OCI-LY1 (cell line): Measurements from ENCODE around the gene EXOC7.

Experiments
- H2AFZ ChIP-seq: fragments of 200-600 bp; sonication (generic), shearing (Covaris generic); 2 replicates; pipeline ENCODE4 v1.6.0; 2014; ENCODE audit warnings: antibody characterized with exemption, mild to moderate bottlenecking, low read length
- H3F3A ChIP-seq: fragments of 200-600 bp; sonication (generic), shearing (Covaris generic); 2 replicates; pipeline ENCODE4 v1.6.0; 2014; ENCODE audit warnings: mild to moderate bottlenecking, antibody characterized with exemption, low read length, moderate library complexity; ENCODE audit not compliant: insufficient read depth
- H3K27ac ChIP-seq: fragments of 200-600 bp; sonication (generic); 2 replicates; pipeline ENCODE4 v1.5.1; 2014; ENCODE audit warnings: low read length, mixed run types, mild to moderate bottlenecking, low read depth; ENCODE audit not compliant: poor library complexity, severe bottlenecking
- H3K27me3 ChIP-seq: fragments of 200-600 bp; sonication (generic); 2 replicates; pipeline ENCODE4 v1.6.0; 2014; ENCODE audit warnings: antibody characterized with exemption, mild to moderate bottlenecking, low read length, moderate library complexity; ENCODE audit not compliant: insufficient read depth
- H3K36me3 ChIP-seq: fragments of 200-600 bp; sonication (generic); 2 replicates; pipeline ENCODE4 v1.6.1; 2014; ENCODE audit warnings: mild to moderate bottlenecking, antibody characterized with exemption, low read length, moderate library complexity, mixed read lengths; ENCODE audit not compliant: insufficient read depth
- H3K4me1 ChIP-seq: fragments of 200-600 bp; sonication (generic); 2 replicates; pipeline ENCODE4 v1.5.1; 2014; ENCODE audit warnings: mild to moderate bottlenecking, low read length, moderate library complexity; ENCODE audit not compliant: insufficient read depth, severe bottlenecking
- H3K4me2 ChIP-seq: fragments of 200-600 bp; sonication (generic), shearing (Covaris generic); 2 replicates; pipeline ENCODE4 v1.6.1; 2014; ENCODE audit warnings: low read length
- H3K4me3 ChIP-seq: fragments of 200-600 bp; sonication (generic); 2 replicates; pipeline ENCODE4 v1.5.1; 2014; ENCODE audit warnings: low read length, low read depth, mild to moderate bottlenecking, mixed read lengths; ENCODE audit not compliant: poor library complexity, severe bottlenecking
- H3K79me2 ChIP-seq: fragments of 200-600 bp; shearing (Covaris generic); 2 replicates; pipeline ENCODE4 v1.6.1; 2016; ENCODE audit warnings: mixed run types, low read length, mixed read lengths; ENCODE audit not compliant: insufficient read depth
- H3K9ac ChIP-seq: fragments of 200-600 bp; sonication (generic), shearing (Covaris generic); 2 replicates; pipeline ENCODE4 v1.6.1; 2014; ENCODE audit warnings: mild to moderate bottlenecking, low read length, mixed read lengths
- H3K9me2 ChIP-seq: fragments of 200-600 bp; sonication (generic), shearing (Covaris generic); 2 replicates; pipeline ENCODE4 v1.6.1; 2014; ENCODE audit warnings: low read depth, mild to moderate bottlenecking, low read length, mixed read lengths
- H3K9me3 ChIP-seq: fragments of 200-600 bp; shearing (Covaris generic); 2 replicates; pipeline ENCODE4 v1.6.1; 2014; ENCODE audit warnings: low read length, mixed read lengths
- H4K20me1 ChIP-seq: fragments of 200-600 bp; sonication (generic), shearing (Covaris generic); 2 replicates; pipeline ENCODE4 v1.6.0; 2016; ENCODE audit warnings: mild to moderate bottlenecking, low read length; ENCODE audit not compliant: insufficient read depth
- CTCF ChIP-seq: fragments of 200-600 bp; sonication (generic), shearing (Covaris generic); IDR thresholded peaks from 2 replicates; pipeline ENCODE4 v1.5.1; 2017; ENCODE audit warnings: mild to moderate bottlenecking, antibody characterized with exemption, low read length, moderate library complexity, mixed read lengths
- EZH2 ChIP-seq: fragments of 200-600 bp; sonication (generic), shearing (Covaris generic); IDR thresholded peaks from 2 replicates; pipeline ENCODE4 v1.8.0; 2017; ENCODE audit warnings: borderline replicate concordance, mixed run types, mild to moderate bottlenecking, antibody characterized with exemption, low read length, moderate library complexity, mixed read lengths

The EXOC7 gene

GRCh38 chr17:76137001-76137350 is 33.4 kb upstream of the EXOC7 start:
- Histone ChIP-seq H3K79me2 (no peaks in the 10 kb centered on the region), H3K36me3 (no peaks in the 10 kb centered on the region), H3K4me2 (no peak overlapping the region), H3K27ac (no peak overlapping the region), H3K9me2 (no peaks in the 10 kb centered on the region), H2AFZ (no peak overlapping the region), H3K9me3 (no peaks in the 10 kb centered on the region), H3K27me3 (peaks cover 3% of the 10 kb centered on the region; the same call in 1 of the 2 replicates), H4K20me1 (no peaks in the 10 kb centered on the region), H3F3A (no peaks in the 10 kb centered on the region), H3K4me1 (peaks cover 4% of the 10 kb centered on the region), H3K9ac (no peak overlapping the region), H3K4me3 (no peak overlapping the region)
- TF ChIP-seq CTCF (no peak), EZH2 (no peak)

DNA sequence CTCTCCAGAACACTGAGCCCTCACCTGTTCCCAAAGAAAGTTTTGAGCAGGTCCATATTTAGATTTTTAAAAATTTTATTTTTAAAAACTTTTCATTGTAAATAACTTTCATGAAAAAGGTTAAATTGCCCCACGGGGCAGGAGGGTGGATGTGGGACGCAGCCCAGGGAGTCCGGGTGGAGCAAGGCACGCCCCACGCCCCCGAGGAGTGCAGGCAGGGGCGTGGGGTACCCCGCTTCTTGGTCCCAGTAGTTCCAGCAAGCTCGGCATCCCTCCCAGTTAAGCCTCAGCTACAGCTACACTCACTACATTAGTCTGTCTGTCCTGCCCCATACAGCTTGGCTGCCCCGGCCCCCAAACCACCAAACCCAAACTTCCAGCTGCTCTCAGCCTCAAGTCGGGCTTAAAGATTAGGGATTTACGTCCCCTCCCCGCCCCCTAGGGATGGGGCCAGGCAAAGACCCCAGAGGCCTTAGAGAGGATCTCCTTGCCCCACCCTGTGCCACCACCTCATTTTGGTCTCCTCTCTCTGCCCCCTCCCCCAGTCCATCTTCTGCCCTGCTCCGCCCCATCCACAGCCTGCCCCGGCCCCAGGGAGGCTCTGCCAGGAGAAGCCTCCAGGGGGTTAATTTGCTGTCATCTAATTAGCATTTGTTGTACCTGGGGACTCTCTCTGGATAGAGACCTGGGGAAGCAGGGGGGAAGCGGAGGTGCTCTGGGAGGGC is 32.9 kb upstream of the EXOC7 start:
- Histone ChIP-seq H3K4me3 (no peak overlapping the region), H3F3A (no peaks in the 10 kb centered on the region), H3K9me2 (no peaks in the 10 kb centered on the region), H3K27ac (no peak overlapping the region), H4K20me1 (no peaks in the 10 kb centered on the region), H2AFZ (no peak overlapping the region), H3K9ac (no peak overlapping the region), H3K4me2 (no peak overlapping the region), H3K27me3 (peaks cover 7% of the 10 kb centered on the region), H3K4me1 (peaks cover 2% of the 10 kb centered on the region), H3K9me3 (no peaks in the 10 kb centered on the region), H3K36me3 (no peaks in the 10 kb centered on the region), H3K79me2 (no peaks in the 10 kb centered on the region)
- TF ChIP-seq EZH2: no peak
- TF ChIP-seq CTCF: no peak

GRCh38 chr17:76135810-76136188 is 32.2 kb upstream of the EXOC7 start:
- no peak overlapping the region for H2AFZ ChIP-seq
- H3K79me2 ChIP-seq: no peaks in the 10 kb centered on the region
- no peaks in the 10 kb centered on the region for H3K9me2 ChIP-seq
- no peak overlapping the region for H3K4me3 ChIP-seq
- no peaks in the 10 kb centered on the region for H3K36me3 ChIP-seq
- no peaks in the 10 kb centered on the region for H3K4me1 ChIP-seq
- H3K4me2 ChIP-seq: no peak overlapping the region
- TF ChIP-seq EZH2: no peak
- no peak for TF ChIP-seq CTCF
- no peaks in the 10 kb centered on the region for H3F3A ChIP-seq
- no peak overlapping the region for H3K9ac ChIP-seq
- no peak overlapping the region for H3K27ac ChIP-seq
- no peaks in the 10 kb centered on the region for H3K9me3 ChIP-seq
- H3K27me3 ChIP-seq: peaks cover 12% of the 10 kb centered on the region
- no peaks in the 10 kb centered on the region for H4K20me1 ChIP-seq
